GM12878 (cell line): ENCODE results near the gene ZNF284. TPM values are rescaled to one million over a fixed set of nuclear protein-coding genes. Genes with fewer than 3 reads are reported as not detected.

Source experiments
- ATAC-seq: fragments of 200-7000 bp; cut with Tn5 transposase; 3 replicates; pipeline ENCODE4 v1.9.1; 2020; ENCODE audit warnings: mild to moderate bottlenecking, moderate library complexity
- BruUV-seq: library from RNA; stranded (reverse); fragments of 400-500 nt; replicated peaks from 2 replicates; lab custom pipeline; 2021; lab: Mats Ljungman, UMichigan
- CTCF ChIA-PET: fragments of 300-600 bp; sonication (Branson Sonifier 250); formaldehyde crosslinking; extraction: SDS; loops from one replicate; lab custom pipeline; 2021; ENCODE audit warnings: inconsistent platforms; lab: Yijun Ruan, JAX
- POLR2A ChIA-PET: fragments of 350-600 bp; formaldehyde crosslinking; extraction: SDS; loops from one replicate; lab custom pipeline; 2021; ENCODE audit warnings: inconsistent platforms; lab: Charles Lee
- RAD21 ChIA-PET: fragments of 300-600 bp; sonication (Branson Sonifier 250); formaldehyde crosslinking; loops from one replicate; lab custom pipeline; 2023; ENCODE audit warnings: antibody characterized with exemption; ENCODE audit not compliant: unreplicated experiment; lab: Charles Lee
- SMC1A ChIA-PET: fragments of 300-600 bp; sonication (Branson Sonifier 250); formaldehyde crosslinking; loops from one replicate; lab custom pipeline; 2023; ENCODE audit not compliant: unreplicated experiment, uncharacterized antibody; lab: Charles Lee
- DNase-seq: peaks from one replicate; pipeline ENCODE4 v3.0.0-alpha.2; 2011; ENCODE audit warnings: low read depth, low spot score
- FAIRE-seq: peaks from 3 replicates; lab custom pipeline; 2011; peaks lifted over from hg19 to GRCh38; lab: Jason Lieb, UNC
- H2AFZ ChIP-seq: 2 replicates; pipeline ENCODE4 v1.6.0; 2011; ENCODE audit warnings: low read depth, low read length, control low read depth; ENCODE audit not compliant: control insufficient read depth
- H3K27ac ChIP-seq: 2 replicates; pipeline ENCODE4 v1.5.1; 2011; ENCODE audit warnings: control low read depth; ENCODE audit not compliant: control insufficient read depth, insufficient read depth
- H3K27me3 ChIP-seq, 2 experiments: replicated peaks in 1 of 2; 2 replicates each; pipeline versions ENCODE4 v1.6.0 to v1.6.1; 2011; ENCODE audit warnings: low read length in 1 of 2; ENCODE audit not compliant: control insufficient read depth in 2 of 2, insufficient read depth in 2 of 2
- H3K36me3 ChIP-seq, 2 experiments: 2 replicates each; pipeline ENCODE4 v1.5.1; 2011; ENCODE audit warnings: low read length in 1 of 2; ENCODE audit not compliant: control insufficient read depth in 2 of 2, insufficient read depth in 2 of 2
- H3K4me1 ChIP-seq: 2 replicates; pipeline ENCODE4 v1.6.1; 2011; ENCODE audit warnings: mild to moderate bottlenecking, low read length, moderate library complexity, mixed read lengths; ENCODE audit not compliant: control insufficient read depth, insufficient read depth
- H3K4me2 ChIP-seq: 2 replicates; pipeline ENCODE4 v1.6.0; 2011; ENCODE audit warnings: control low read depth; ENCODE audit not compliant: control insufficient read depth, insufficient read depth
- H3K4me3 ChIP-seq: fragments of 200-600 bp; sonication (generic); 2 replicates; pipeline ENCODE4 v1.5.1; 2016
- H3K79me2 ChIP-seq: 2 replicates; pipeline ENCODE4 v1.6.0; 2011; ENCODE audit warnings: low read length; ENCODE audit not compliant: control insufficient read depth, insufficient read depth
- H3K9ac ChIP-seq: 2 replicates; pipeline ENCODE4 v1.8.0; 2011; ENCODE audit warnings: low read length, control low read depth, mixed read lengths; ENCODE audit not compliant: control insufficient read depth, insufficient read depth
- H3K9me3 ChIP-seq: replicated peaks from 3 replicates; pipeline ENCODE4 v1.5.1; 2011; ENCODE audit warnings: mild to moderate bottlenecking, low read length; ENCODE audit not compliant: control insufficient read depth, insufficient read depth
- H4K20me1 ChIP-seq: 2 replicates; pipeline ENCODE4 v1.6.0; 2011; ENCODE audit not compliant: control insufficient read depth, insufficient read depth
- CHD1 ChIP-seq: IDR thresholded peaks from 2 replicates; pipeline ENCODE4 v1.6.1; 2012; ENCODE audit warnings: low read depth, low read length, improper control_type of control experiment
- MLLT1 ChIP-seq: fragments of 450-650 bp; IDR thresholded peaks from 2 replicates; pipeline ENCODE4 v1.6.1; 2016; ENCODE audit warnings: mild to moderate bottlenecking
- MYB ChIP-seq: fragments of 150-350 bp; IDR thresholded peaks from 2 replicates; pipeline ENCODE4 v1.6.1; 2014; ENCODE audit warnings: mild to moderate bottlenecking, low read depth, low read length, borderline replicate concordance
- NR2F1 ChIP-seq: fragments of 450-650 bp; conservative IDR thresholded peaks from 2 replicates; pipeline ENCODE4 v1.6.1; 2017; ENCODE audit warnings: mild to moderate bottlenecking
- WGBS: methylation state at CpG from one replicate; pipeline ENCODE4 v1.1.6; 2016; ENCODE audit warnings: low lambda C conversion rate; ENCODE audit not compliant: insufficient replicate concordance, insufficient coverage; ENCODE audit errors: missing lambda C conversion rate; 5-methylcytosine and 5-hydroxymethylcytosine counted together
- in situ Hi-C: fragments of 300-500 bp; cut with MboI; formaldehyde crosslinking; loops from 9 replicates; pipeline ENCODE4 v1.14.3; 2018; ENCODE audit warnings: mixed read lengths
- intact Hi-C: fragments of 100-400 bp; cut with micrococcal nuclease; formaldehyde crosslinking; loops from one replicate; pipeline ENCODE4 v1.14.2; 2022; ENCODE audit not compliant: unreplicated experiment
- polyA plus RNA-seq, 11 experiments: library from polyadenylated mRNA; depleted of rRNA in 4 of 11; unstranded in 6 of 11; stranded (reverse) in 5 of 11; fragments of >200 nt; fragmentation: Nextera tagmentation in 4 of 11; fragmentation: Illumina TruSeq in 1 of 11; extraction: Ambion mirVana in 4 of 11; extraction: Trizol in 1 of 11; gene quantifications; 1 replicate in 1 of 11; 2 replicates in 10 of 11; pipeline versions ENCODE4 v1.2.1 to v1.2.3, GENCODE V29; 2011 to 2016; ENCODE audit warnings: inconsistent platforms in 2 of 11, missing spikeins in 2 of 11, low read depth in 1 of 11
- total RNA-seq, 4 experiments: library from RNA; depleted of rRNA in 3 of 4; stranded (reverse); fragments of >200 nt in 3 of 4; fragmentation: Illumina TruSeq in 1 of 4; extraction: Trizol in 1 of 4; gene quantifications; 2 replicates each; pipeline versions ENCODE4 v1.2.1 to v1.2.3, GENCODE V29; 2013 to 2021

The ZNF284 gene
- total and polyA plus RNA-seq, 10 of the 15 experiments (the other 5 are each of a cell fraction or from before 2014, with no cell fraction given), result 0.35 to 1.7 (median 0.60) TPM

- Histone ChIP-seq H3K9ac (peak overlapping the region; percentile 70; the same call in 1 of the 2 replicates), H3K4me3 (peak overlapping the region; percentile 77; the same call in 1 of the 2 replicates), H3K79me2 (no peaks in the 10 kb centered on the region; the same call in 1 of the 2 replicates), H3K4me1 (no peaks in the 10 kb centered on the region), H2AFZ (peak overlapping the region; percentile 99), H3K4me2 (peak overlapping the region; percentile 82), H4K20me1 (no peaks in the 10 kb centered on the region), H3K9me3 (peaks cover 4% of the 10 kb centered on the region; the same call in 1 of the 3 replicates), H3K27me3 (no peaks in the 10 kb centered on the region), H3K27ac (no peak overlapping the region; the same call in 1 of the 2 replicates)
- intact Hi-C loops, result no loop called here
- CTCF ChIA-PET, result interaction anchor here (1.0 to 1.4 kb wide), 3 partner anchors 21 to 90 kb away, joined by 3 to 4 read pairs (median 4); partner anchors contain the start of gene ZNF45
- no TSS peak for BruUV-seq
- FAIRE-seq, result no peak
- SMC1A ChIA-PET, result interaction anchor here (0.6 to 2.7 kb wide), 3 partner anchors 23 to 71 kb away, joined by 3 to 11 read pairs (median 3); partner anchors contain the start of gene ZNF230
- POLR2A ChIA-PET, result no interaction called here
- in situ Hi-C loops, result no loop called here
- RAD21 ChIA-PET, result no interaction called here
- 59% methylated on average over 4 of the region's 4 CpGs for WGBS
- ATAC-seq, result no peak
- DNase-seq, result no peak
- TF ChIP-seq CHD1, result no peak
- no peak for TF ChIP-seq NR2F1
- peak; percentile 56; the same call in 1 of the 2 replicates for TF ChIP-seq MLLT1
- TF ChIP-seq MYB, result no peak
- TF ChIP-seq, all 136 proteins: peak for 1
- peaks cover 0 to 1% of the 10 kb centered on the region in 2 experiments; a peak in 2 of 4 replicates for H3K36me3 ChIP-seq
Observed at GRCh38 chr19:44024900-44025216, 47.1 kb upstream of the ZNF284 start.
